ENCODE measurements around the gene MRPL32.
A peak's percentile ranks its signal among the peaks of the same experiment; 100 is the strongest.

Gene MRPL32

DNA sequence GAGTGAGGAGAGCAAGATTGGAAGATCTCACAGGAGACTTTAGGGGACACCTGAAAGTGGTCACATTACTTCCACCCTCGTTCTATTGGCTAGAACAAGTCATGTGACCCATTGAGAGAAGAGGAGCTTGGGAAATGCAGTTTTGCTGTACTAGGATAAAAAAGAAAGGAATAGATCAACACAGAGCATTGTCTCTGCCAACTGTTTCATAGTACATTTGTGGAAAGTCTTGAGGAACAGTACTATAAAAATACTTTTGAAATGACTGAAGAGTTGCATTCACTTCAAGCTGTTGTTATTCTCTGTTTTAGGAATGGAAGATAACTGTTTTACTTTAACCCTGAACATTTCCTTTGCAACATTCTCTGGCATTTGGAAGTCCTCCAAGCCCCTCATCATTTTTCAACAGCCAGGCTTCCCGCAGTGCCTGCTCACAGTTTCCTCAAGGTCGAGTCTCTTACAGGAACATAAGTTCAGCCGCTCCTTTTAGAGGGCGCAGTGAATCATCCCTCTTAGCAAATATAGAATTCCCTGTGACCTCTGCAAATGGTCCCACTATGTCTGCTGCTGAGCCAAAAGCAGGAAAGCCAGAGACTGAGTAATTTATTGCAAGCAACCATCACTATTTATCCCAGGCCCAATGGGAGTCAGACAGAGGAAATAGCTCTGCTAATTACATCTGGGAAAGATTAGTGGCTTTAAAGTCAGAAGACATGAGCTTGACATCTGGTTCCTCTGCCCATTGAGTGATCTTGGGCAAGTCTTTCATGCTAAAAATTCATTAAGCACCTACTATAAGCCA is 40.7 kb downstream of the MRPL32 start:
- H3K9me3 Mint-ChIP-seq: peaks cover 18% of the 10 kb centered on the region
- H3K4me1 Mint-ChIP-seq: peaks cover 17% of the 10 kb centered on the region
- H3K27ac Mint-ChIP-seq: peak overlapping the region; percentile 30 to 92 (median 90)

DNA sequence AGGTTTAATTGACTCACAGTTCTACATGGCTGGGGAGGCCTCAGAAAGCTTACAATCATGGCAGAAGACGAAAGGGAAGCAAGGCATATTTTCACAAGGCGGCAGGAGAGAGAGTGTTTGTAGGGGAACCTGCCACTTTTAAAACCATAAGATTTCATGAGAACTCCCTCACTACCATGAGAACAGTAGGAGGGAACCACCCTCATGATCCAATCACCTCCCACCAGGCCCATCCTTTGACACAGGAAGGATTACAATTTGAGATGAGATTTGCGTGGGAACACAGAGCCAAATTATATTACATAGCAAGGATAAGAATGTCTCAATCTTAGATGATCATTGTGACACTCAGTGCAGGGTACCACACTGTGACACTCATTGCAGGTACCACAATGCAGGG is 44.2 kb downstream of the MRPL32 start:
- Mint-ChIP-seq H3K4me3 (no peak overlapping the region), H3K9me3 (peaks cover 13% of the 10 kb centered on the region), H3K27ac (no peak overlapping the region), H3K27me3 (ENCODE audit: low read depth) (peaks cover 16% of the 10 kb centered on the region), H3K4me1 (peaks cover 19% of the 10 kb centered on the region), H3K36me3 (ENCODE audit: low read depth) (no peaks in the 10 kb centered on the region)
- no peak for TF ChIP-seq CTCF (IDR thresholded peaks at IDR 0.05; ENCODE audit: unreplicated experiment in 3 of 3)

More for the DNA sequence above, 40.7 kb downstream of the MRPL32 start:
- H3K36me3 Mint-ChIP-seq (ENCODE audit: low read depth): no peaks in the 10 kb centered on the region
- peaks cover 10% of the 10 kb centered on the region for H3K27me3 Mint-ChIP-seq (ENCODE audit: low read depth)
- peak overlapping the region in 1 of 3 experiments; percentile 17 for H3K4me3 Mint-ChIP-seq
- no peak for TF ChIP-seq CTCF (IDR thresholded peaks at IDR 0.05; ENCODE audit: unreplicated experiment in 3 of 3)

- H3K4me1 Mint-ChIP-seq: peaks cover 11% of the 10 kb centered on the region
- H3K36me3 Mint-ChIP-seq (ENCODE audit: low read depth): no peaks in the 10 kb centered on the region
- H3K4me3 Mint-ChIP-seq: no peak overlapping the region
- H3K27me3 Mint-ChIP-seq (ENCODE audit: low read depth): peaks cover 16% of the 10 kb centered on the region
- no peak overlapping the region for H3K27ac Mint-ChIP-seq
- no peak for TF ChIP-seq CTCF (IDR thresholded peaks at IDR 0.05; ENCODE audit: unreplicated experiment in 3 of 3)
- H3K9me3 Mint-ChIP-seq: peaks cover 13% of the 10 kb centered on the region
These were observed 46.3 kb downstream of the MRPL32 start for GRCh38 chr7:42978496-42978895.

DNA sequence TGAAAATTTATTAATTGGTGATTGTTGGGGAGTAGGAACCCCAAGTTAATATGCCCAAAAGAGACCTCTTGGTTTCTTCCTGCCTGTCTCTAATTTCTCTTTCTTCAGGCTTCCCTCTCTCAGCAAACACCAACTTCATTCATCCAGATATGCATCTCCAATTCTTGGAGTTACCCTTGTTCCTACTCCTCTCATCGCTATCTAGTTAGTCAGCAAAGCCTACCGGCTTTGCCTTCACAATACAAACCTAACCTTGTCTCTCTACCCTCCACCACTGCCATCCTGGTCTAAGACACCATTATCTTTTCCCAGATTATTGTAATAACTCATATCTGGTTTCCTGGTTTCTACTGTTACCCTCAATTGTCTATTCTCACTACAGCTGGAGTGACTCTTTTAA is 47.9 kb downstream of the MRPL32 start:
- peaks cover 4% of the 10 kb centered on the region for H3K36me3 Mint-ChIP-seq (ENCODE audit: low read depth)
- no peak for TF ChIP-seq CTCF (IDR thresholded peaks at IDR 0.05; ENCODE audit: unreplicated experiment in 3 of 3)
- H3K27ac Mint-ChIP-seq: no peak overlapping the region
- H3K4me3 Mint-ChIP-seq: no peak overlapping the region
- peaks cover 6% of the 10 kb centered on the region for H3K4me1 Mint-ChIP-seq
- peaks cover 13% of the 10 kb centered on the region for H3K27me3 Mint-ChIP-seq (ENCODE audit: low read depth)
- H3K9me3 Mint-ChIP-seq: peaks cover 20% of the 10 kb centered on the region

DNA sequence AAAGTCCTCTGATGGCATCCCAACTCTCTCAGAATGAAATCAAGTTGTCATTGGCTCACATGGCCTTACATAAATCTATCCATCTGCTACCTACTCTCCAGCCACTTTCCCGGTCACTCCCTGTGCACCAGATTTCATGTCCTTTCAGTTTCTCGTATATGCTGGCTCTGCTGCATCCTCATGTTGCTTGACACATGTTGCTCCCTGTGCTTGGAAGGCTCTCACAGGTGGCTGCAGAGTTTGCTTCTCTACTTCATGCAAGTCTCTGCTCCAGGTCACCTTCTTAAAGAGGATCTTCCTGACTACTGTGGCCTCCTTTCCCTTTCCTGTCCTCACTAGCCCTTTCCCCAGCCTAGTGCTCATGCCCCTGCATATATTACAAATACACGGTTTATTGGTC is 48.3 kb downstream of the MRPL32 start:
- H3K36me3 Mint-ChIP-seq (ENCODE audit: low read depth): peaks cover 4% of the 10 kb centered on the region
- no peak for TF ChIP-seq CTCF (IDR thresholded peaks at IDR 0.05; ENCODE audit: unreplicated experiment in 3 of 3)
- peaks cover 10% of the 10 kb centered on the region for H3K27me3 Mint-ChIP-seq (ENCODE audit: low read depth)
- peaks cover 6% of the 10 kb centered on the region for H3K4me1 Mint-ChIP-seq
- H3K4me3 Mint-ChIP-seq: no peak overlapping the region
- H3K9me3 Mint-ChIP-seq: peaks cover 18% of the 10 kb centered on the region
- no peak overlapping the region for H3K27ac Mint-ChIP-seq

GRCh38 chr7:42981601-42982000 is 49.4 kb downstream of the MRPL32 start:
- Mint-ChIP-seq H3K9me3 (peaks cover 17% of the 10 kb centered on the region), H3K4me1 (peaks cover 6% of the 10 kb centered on the region), H3K4me3 (no peak overlapping the region), H3K27me3 (ENCODE audit: low read depth) (peaks cover 10% of the 10 kb centered on the region), H3K27ac (no peak overlapping the region), H3K36me3 (ENCODE audit: low read depth) (peaks cover 4% of the 10 kb centered on the region)
- no peak for TF ChIP-seq CTCF (IDR thresholded peaks at IDR 0.05; ENCODE audit: unreplicated experiment in 3 of 3)
